IMR-90 (cell line): ENCODE measurements around the gene PSMD12. TPM values are rescaled to one million over a fixed set of nuclear protein-coding genes. Genes with fewer than 3 reads are reported as not detected.
"Not testable (repeated sequence)": the region's sequence is repeated elsewhere in the genome, so short reads cannot be mapped to it uniquely, and the experiment has no call there.

Experiments used
- ATAC-seq: fragments of 200-7000 bp; cut with Tn5 transposase; 2 replicates; pipeline ENCODE4 v1.9.1; 2020; ENCODE audit warnings: low read depth, mild to moderate bottlenecking, moderate library complexity
- BruUV-seq: library from RNA; stranded (reverse); fragments of 400-500 nt; replicated peaks from 2 replicates; lab custom pipeline; 2021; lab: Mats Ljungman, UMichigan
- CTCF ChIA-PET: fragments of 300-600 bp; formaldehyde crosslinking; extraction: SDS; loops from one replicate; lab custom pipeline; 2021; ENCODE audit warnings: antibody characterized with exemption; lab: Yijun Ruan, JAX
- POLR2A ChIA-PET: fragments of 300-600 bp; sonication (Branson Sonifier 250); formaldehyde crosslinking; loops from one replicate; lab custom pipeline; 2022; ENCODE audit warnings: antibody characterized with exemption; ENCODE audit not compliant: unreplicated experiment; lab: Charles Lee
- DNase-seq: peaks from one replicate; pipeline ENCODE4 v3.0.0; 2013
- H2AFZ ChIP-seq: replicated peaks from 2 replicates; pipeline ENCODE3; 2013; ENCODE audit warnings: low read length, mild to moderate bottlenecking; ENCODE audit not compliant: poor library complexity
- H2AK5ac ChIP-seq: 2 replicates; pipeline ENCODE4 v1.6.1; 2013; ENCODE audit warnings: low read depth, low read length, inconsistent platforms
- H2AK9ac ChIP-seq: replicated peaks from 2 replicates; pipeline ENCODE3; 2013; ENCODE audit warnings: mild to moderate bottlenecking, low read depth, low read length, moderate library complexity; ENCODE audit not compliant: poor library complexity
- H2BK120ac ChIP-seq: 2 replicates; pipeline ENCODE4 v1.6.1; 2013; ENCODE audit warnings: low read depth, low read length, inconsistent platforms
- H2BK15ac ChIP-seq: 3 replicates; pipeline ENCODE4 v1.6.1; 2013; ENCODE audit warnings: low read depth, low read length, inconsistent platforms
- H2BK20ac ChIP-seq: 2 replicates; pipeline ENCODE4 v1.6.1; 2013; ENCODE audit warnings: low read depth, mild to moderate bottlenecking, inconsistent platforms, low read length, moderate library complexity
- H2BK5ac ChIP-seq: 2 replicates; pipeline ENCODE4 v1.6.1; 2013; ENCODE audit warnings: mild to moderate bottlenecking, low read depth, low read length, inconsistent platforms; ENCODE audit not compliant: poor library complexity, severe bottlenecking
- H3K14ac ChIP-seq: replicated peaks from 2 replicates; pipeline ENCODE4 v1.6.1; 2013; ENCODE audit warnings: low read depth, low read length, inconsistent platforms
- H3K18ac ChIP-seq: 2 replicates; pipeline ENCODE4 v1.6.1; 2013; ENCODE audit warnings: low read depth, low read length, control low read depth
- H3K23ac ChIP-seq: 2 replicates; pipeline ENCODE4 v1.6.1; 2013; ENCODE audit warnings: low read depth, low read length, inconsistent platforms
- H3K27ac ChIP-seq: 2 replicates; pipeline ENCODE4 v1.5.1; 2013; ENCODE audit warnings: mild to moderate bottlenecking, control low read depth, low read length; ENCODE audit not compliant: insufficient read depth
- H3K27me3 ChIP-seq: 2 replicates; pipeline ENCODE4 v1.6.1; 2013; ENCODE audit warnings: low read length; ENCODE audit not compliant: control insufficient read depth, insufficient read depth
- H3K36me3 ChIP-seq: 2 replicates; pipeline ENCODE4 v1.6.1; 2013; ENCODE audit warnings: low read length, mixed read lengths; ENCODE audit not compliant: control insufficient read depth, insufficient read depth
- H3K4ac ChIP-seq: 2 replicates; pipeline ENCODE4 v1.6.1; 2013; ENCODE audit warnings: low read depth, low read length, inconsistent platforms
- H3K4me1 ChIP-seq: 2 replicates; pipeline ENCODE4 v1.6.1; 2013; ENCODE audit warnings: low read length, mixed read lengths; ENCODE audit not compliant: control insufficient read depth, insufficient read depth
- H3K4me2 ChIP-seq: 2 replicates; pipeline ENCODE4 v1.6.1; 2013; ENCODE audit warnings: low read depth, mild to moderate bottlenecking, control low read depth, low read length, moderate library complexity
- H3K4me3 ChIP-seq: 2 replicates; pipeline ENCODE4 v1.5.1; 2013; ENCODE audit warnings: low read depth, mild to moderate bottlenecking, control low read depth, low read length, moderate library complexity; ENCODE audit not compliant: insufficient read depth
- H3K56ac ChIP-seq: 2 replicates; pipeline ENCODE4 v1.6.1; 2013; ENCODE audit warnings: low read length, inconsistent platforms; ENCODE audit not compliant: insufficient read depth; ENCODE audit errors: extremely low read depth
- H3K79me1 ChIP-seq, 2 experiments: 2 replicates each; pipeline ENCODE4 v1.6.1; 2013; ENCODE audit warnings: low read length in 2 of 2, inconsistent platforms in 1 of 2, low read depth in 1 of 2
- H3K9ac ChIP-seq: 2 replicates; pipeline ENCODE4 v1.6.1; 2013; ENCODE audit warnings: low read depth, low read length, control low read depth
- H3K9me1 ChIP-seq: 2 replicates; pipeline ENCODE4 v1.6.1; 2013; ENCODE audit warnings: low read length, inconsistent platforms; ENCODE audit not compliant: insufficient read depth
- H3K9me3 ChIP-seq: 2 replicates; pipeline ENCODE4 v1.6.1; 2013; ENCODE audit warnings: low read length; ENCODE audit not compliant: control insufficient read depth, insufficient read depth
- H4K20me1 ChIP-seq: 2 replicates; pipeline ENCODE4 v1.6.1; 2013; ENCODE audit warnings: low read length, inconsistent platforms; ENCODE audit not compliant: insufficient read depth
- H4K5ac ChIP-seq: 2 replicates; pipeline ENCODE4 v1.6.1; 2013; ENCODE audit warnings: mild to moderate bottlenecking, low read depth, low read length, control low read depth
- H4K8ac ChIP-seq, 2 experiments: 2 replicates each; pipeline ENCODE4 v1.6.1; 2013; ENCODE audit warnings: low read depth in 2 of 2, low read length in 2 of 2, control low read depth in 1 of 2, inconsistent platforms in 1 of 2
- H4K91ac ChIP-seq: 2 replicates; pipeline ENCODE4 v1.6.1; 2013; ENCODE audit warnings: low read depth, low read length, inconsistent platforms; ENCODE audit not compliant: insufficient read depth
- WGBS, 2 experiments: methylation state at CpG; one replicate each; pipeline versions ENCODE4 v1.1.5 to v1.1.7; 2013; ENCODE audit warnings: missing lambda C conversion rate in 2 of 2; ENCODE audit not compliant: insufficient read length in 1 of 2; ENCODE audit errors: extremely low coverage in 2 of 2; 5-methylcytosine and 5-hydroxymethylcytosine counted together
- dilution Hi-C: fragments of 300-500 bp; cut with HindIII; formaldehyde crosslinking; loops from one replicate; pipeline ENCODE4 v1.14.3; 2018; ENCODE audit warnings: low sequenced_read_pairs; ENCODE audit not compliant: unreplicated experiment
- in situ Hi-C: fragments of 300-500 bp; cut with MboI; formaldehyde crosslinking; loops from 3 replicates; pipeline ENCODE4 v1.14.3; 2019; ENCODE audit warnings: low sequenced_read_pairs, inconsistent platforms, mixed read lengths
- intact Hi-C: fragments of 100-400 bp; cut with micrococcal nuclease; formaldehyde crosslinking; loops from 2 replicates; pipeline ENCODE4 v1.10.0; 2022
- polyA plus RNA-seq, 3 experiments: library from polyadenylated mRNA; depleted of rRNA; stranded (reverse); fragments of >200 nt; gene quantifications; 2 replicates each; pipeline ENCODE4 v1.2.3, GENCODE V29; 2012; ENCODE audit warnings: low replicate concordance in 1 of 3
- total RNA-seq: library from RNA; depleted of rRNA; stranded (reverse); fragments of >200 nt; gene quantifications from 2 replicates; pipeline ENCODE4 v1.2.3, GENCODE V29; 2012

The PSMD12 gene
- total and polyA plus RNA-seq, 2 of the 4 experiments (the other 2 are of a cell fraction): 17.9 to 39.7 TPM

- H2BK15ac ChIP-seq, H3K14ac ChIP-seq, H3K9me1 ChIP-seq, H4K91ac ChIP-seq, H3K36me3 ChIP-seq, H2AK9ac ChIP-seq, H3K4me1 ChIP-seq, H2BK20ac ChIP-seq, H2BK5ac ChIP-seq, intact Hi-C loops, H3K9me3 ChIP-seq, H3K56ac ChIP-seq, H3K27me3 ChIP-seq, H3K4me3 ChIP-seq, BruUV-seq, H3K27ac ChIP-seq, dilution Hi-C loops, H3K9ac ChIP-seq, H3K4ac ChIP-seq, H2AK5ac ChIP-seq, H3K23ac ChIP-seq, H4K5ac ChIP-seq, H4K8ac ChIP-seq, POLR2A ChIA-PET, H3K18ac ChIP-seq, ATAC-seq, H3K4me2 ChIP-seq, H2BK120ac ChIP-seq, H4K20me1 ChIP-seq, H2AFZ ChIP-seq, DNase-seq: not testable (repeated sequence)
- CTCF ChIA-PET: interaction anchor here (1.5 kb wide), 2 partner anchors 10 to 87 kb away, joined by 5 read pairs; no protein-coding TSS in a partner anchor
- H3K79me1 ChIP-seq: peaks cover 10 to 41% of the 10 kb centered on the region in 2 experiments
- 100% methylated on average over 1 of the region's 10 CpGs; no CpG with 5 or more reads in 1 of the 2 experiments for WGBS, 2 experiments
- in situ Hi-C loops: loop anchor here (5.0 to 10.0 kb wide), 2 partner anchors 74 to 216 kb away; no protein-coding TSS in a partner anchor
These were observed 22.2 kb upstream of the PSMD12 start for GRCh38 chr17:67388536-67388935.
